ENCODE data around the gene FALEC.

- no peak for TF ChIP-seq CTCF (IDR thresholded peaks at IDR 0.05)
- TF ChIP-seq EP300 (IDR thresholded peaks at IDR 0.05; ENCODE audit: low read depth), result no peak
These were observed 5.8 kb downstream of the FALEC start for GRCh38 chr1:150521196-150521968.
